Activated CD4-positive, alpha-beta T cell treated with anti-CD3 and anti-CD28 coated beads, Interleukin-2, amount 10 ng/mL, durations not matched to agents 24 days and 14 days (primary cell): Measurements from ENCODE around the gene TUNAR. TPM values are rescaled to one million over a fixed set of nuclear protein-coding genes. Genes with fewer than 3 reads are reported as not detected.

ENCODE experiments used
- DNase-seq: peaks from one replicate; pipeline ENCODE4 v3.0.0; 2022
- H3K27ac Mint-ChIP-seq: one replicate; pipeline ENCODE4 v1.8.0; 2022; ENCODE audit warnings: mild to moderate bottlenecking, mixed read lengths
- H3K27me3 Mint-ChIP-seq: one replicate; pipeline ENCODE4 v1.8.0; 2022; ENCODE audit warnings: mixed read lengths
- H3K36me3 Mint-ChIP-seq: one replicate; pipeline ENCODE4 v1.8.0; 2022; ENCODE audit warnings: low read depth, mild to moderate bottlenecking, mixed read lengths
- H3K4me1 Mint-ChIP-seq: one replicate; pipeline ENCODE4 v1.8.0; 2021; ENCODE audit warnings: mixed read lengths
- H3K4me3 Mint-ChIP-seq: one replicate; pipeline ENCODE4 v1.8.0; 2022; ENCODE audit warnings: mild to moderate bottlenecking, moderate library complexity, mixed read lengths
- H3K9me3 Mint-ChIP-seq: one replicate; pipeline ENCODE4 v1.8.0; 2021; ENCODE audit warnings: mixed read lengths
- intact Hi-C: fragments of 100-400 bp; cut with micrococcal nuclease; formaldehyde crosslinking; loops from one replicate; pipeline ENCODE4 v1.15.1; 2023
- total RNA-seq: library from RNA; stranded (reverse); gene quantifications from 2 replicates; pipeline ENCODE4 v1.2.3, GENCODE V29; 2022

The TUNAR gene
- total RNA-seq, 1 donor from 2014 or later = not detected

DNA sequence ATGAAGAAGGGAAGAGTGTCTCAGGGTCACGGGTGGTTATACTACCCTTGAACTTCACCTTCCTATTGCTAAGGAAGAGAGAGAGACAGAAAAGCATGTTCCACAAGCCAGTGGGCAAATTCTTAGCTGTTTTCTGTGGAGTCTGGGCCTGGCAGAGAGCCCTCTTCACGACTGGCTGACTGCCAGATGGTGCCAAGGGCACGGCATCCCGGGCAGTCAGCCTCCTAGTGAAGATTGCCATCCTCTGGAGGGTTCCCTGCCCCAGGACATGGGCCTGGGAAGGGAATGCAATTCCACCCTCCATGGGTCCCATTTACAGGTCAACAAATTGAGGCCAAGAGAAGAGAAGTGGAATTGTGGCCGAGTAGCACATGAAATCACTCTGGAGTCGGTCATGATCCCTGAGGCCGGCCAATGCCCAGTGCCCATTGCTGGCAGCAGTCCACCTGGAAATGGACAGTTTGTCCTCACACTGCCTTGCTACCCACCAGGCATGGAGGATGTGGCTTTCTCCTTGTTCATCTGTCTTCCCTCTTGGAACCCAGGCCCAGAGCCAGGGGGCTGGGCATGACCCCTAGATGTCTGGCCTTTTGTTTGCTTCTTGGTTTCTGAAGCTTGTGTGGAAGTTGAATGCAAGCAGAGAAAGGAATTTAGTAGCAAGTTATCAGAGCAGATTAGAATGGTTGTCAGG, 9.9 kb downstream of the TUNAR start:
- no peak overlapping the region for H3K4me3 Mint-ChIP-seq
- no peak for DNase-seq
- peaks cover 3% of the 10 kb centered on the region for H3K4me1 Mint-ChIP-seq
- H3K27me3 Mint-ChIP-seq = peaks cover 4% of the 10 kb centered on the region
- intact Hi-C loops = no loop called here
- H3K36me3 Mint-ChIP-seq = no peaks in the 10 kb centered on the region
- H3K27ac Mint-ChIP-seq = no peak overlapping the region
- no peaks in the 10 kb centered on the region for H3K9me3 Mint-ChIP-seq

DNA sequence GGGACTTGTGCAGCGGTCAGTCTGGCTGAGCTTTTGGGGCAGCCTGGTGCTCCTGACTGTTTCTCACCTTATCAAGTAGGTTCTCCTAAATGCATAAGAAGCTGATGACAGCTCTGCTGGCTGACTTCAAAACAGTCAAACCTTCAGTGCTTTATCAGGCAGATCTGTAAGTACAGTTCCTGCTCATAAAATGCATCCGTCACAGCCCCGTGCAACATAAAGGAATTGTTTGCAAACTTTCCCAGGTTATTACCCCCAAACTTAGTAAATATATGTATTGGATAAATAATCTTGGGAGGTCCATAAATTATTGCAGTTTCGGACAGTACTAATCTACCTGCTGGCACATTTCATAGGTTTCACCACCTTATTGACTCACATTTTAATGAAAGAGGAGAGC, 10.7 kb downstream of the TUNAR start:
- Mint-ChIP-seq H3K36me3 (no peaks in the 10 kb centered on the region), H3K4me3 (no peak overlapping the region), H3K9me3 (no peaks in the 10 kb centered on the region), H3K27me3 (no peaks in the 10 kb centered on the region), H3K4me1 (peaks cover 3% of the 10 kb centered on the region), H3K27ac (no peak overlapping the region)
- DNase-seq = no peak
- intact Hi-C loops = no loop called here

DNA sequence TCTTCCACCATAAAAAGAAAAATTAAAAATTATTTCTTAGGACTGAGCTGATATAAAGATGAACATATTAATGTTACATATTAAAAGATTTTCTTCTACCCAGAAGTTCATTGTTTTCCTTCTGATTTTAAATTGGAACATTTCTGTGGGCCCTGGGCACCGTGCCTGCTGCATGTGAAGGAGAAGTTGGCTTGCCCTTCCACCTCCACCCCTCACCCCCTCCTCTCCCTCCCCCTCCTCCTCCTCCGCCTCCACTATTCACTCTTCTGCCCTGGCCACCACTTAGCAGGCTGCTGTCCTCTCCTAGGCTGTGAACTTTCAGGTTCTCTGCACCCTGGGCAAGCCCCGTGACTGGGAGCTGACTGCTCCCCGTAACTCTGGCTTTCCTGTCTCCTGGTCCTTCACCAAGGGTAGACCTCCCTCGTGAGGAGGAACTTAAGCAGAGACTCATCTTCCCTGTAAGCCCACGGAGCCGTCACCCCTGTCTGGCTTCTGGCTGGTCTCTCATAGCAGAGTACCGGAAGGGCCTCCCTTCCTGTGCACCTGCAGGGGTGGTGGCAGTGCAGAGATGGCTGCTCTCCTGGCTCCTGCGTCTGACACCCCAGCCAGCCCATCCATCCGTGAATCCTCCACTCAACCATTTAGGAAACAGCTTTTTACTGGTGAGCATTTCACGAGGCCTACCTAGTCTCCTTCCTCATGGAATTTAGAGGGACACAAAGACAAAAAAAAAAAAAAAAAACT, 12.8 kb downstream of the TUNAR start:
- H3K27ac Mint-ChIP-seq = no peak overlapping the region
- no peak overlapping the region for H3K4me3 Mint-ChIP-seq
- intact Hi-C loops = no loop called here
- H3K36me3 Mint-ChIP-seq = no peaks in the 10 kb centered on the region
- no peaks in the 10 kb centered on the region for H3K27me3 Mint-ChIP-seq
- DNase-seq = no peak
- H3K4me1 Mint-ChIP-seq = no peaks in the 10 kb centered on the region
- no peaks in the 10 kb centered on the region for H3K9me3 Mint-ChIP-seq

DNA sequence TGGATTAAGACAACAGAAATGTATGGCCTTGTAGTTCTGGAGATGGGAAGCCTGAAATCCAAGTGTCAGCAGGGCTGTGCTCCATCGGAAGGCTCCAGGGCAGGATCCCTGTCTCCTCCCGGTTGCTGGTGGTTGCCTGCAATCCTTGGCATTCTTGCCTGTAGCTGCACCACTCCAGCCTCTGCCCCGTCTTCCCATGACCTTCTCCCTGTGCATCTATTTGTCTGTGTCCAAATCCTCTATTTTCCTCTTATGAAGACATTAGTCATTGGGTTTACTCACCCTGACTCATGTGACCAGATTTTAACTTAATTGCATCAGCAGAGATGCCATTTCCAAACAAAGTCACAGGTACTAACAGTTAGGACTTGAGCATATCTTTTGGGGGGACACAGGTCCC, 15.1 kb downstream of the TUNAR start:
- Mint-ChIP-seq H3K27me3 (no peaks in the 10 kb centered on the region), H3K36me3 (no peaks in the 10 kb centered on the region), H3K4me1 (no peaks in the 10 kb centered on the region), H3K9me3 (no peaks in the 10 kb centered on the region), H3K4me3 (no peak overlapping the region), H3K27ac (no peak overlapping the region)
- DNase-seq = no peak
- intact Hi-C loops = no loop called here

DNA sequence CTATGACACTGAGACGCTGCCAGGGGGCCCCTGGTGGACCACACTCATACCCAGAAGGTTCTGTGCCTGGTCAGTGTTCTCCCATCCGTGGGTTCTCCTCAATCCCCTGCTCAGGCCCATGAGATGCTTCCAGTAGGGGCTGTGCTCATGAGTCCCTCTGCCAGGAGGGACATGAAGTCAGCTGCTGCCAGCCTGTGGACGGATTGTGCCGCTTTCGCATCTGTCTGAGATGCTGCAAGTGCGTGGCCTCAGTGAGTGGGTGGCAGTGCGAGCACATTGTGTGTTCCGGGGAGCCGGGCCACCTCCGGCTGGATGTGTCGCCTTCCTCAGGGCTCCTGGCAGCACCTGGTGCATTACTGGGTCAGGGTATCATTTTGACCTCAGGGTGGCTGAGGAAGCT, 15.5 kb downstream of the TUNAR start:
- no peak overlapping the region for H3K27ac Mint-ChIP-seq
- intact Hi-C loops = no loop called here
- no peak for DNase-seq
- H3K27me3 Mint-ChIP-seq = no peaks in the 10 kb centered on the region
- H3K36me3 Mint-ChIP-seq = no peaks in the 10 kb centered on the region
- H3K4me3 Mint-ChIP-seq = no peak overlapping the region
- no peaks in the 10 kb centered on the region for H3K4me1 Mint-ChIP-seq
- H3K9me3 Mint-ChIP-seq = no peaks in the 10 kb centered on the region

DNA sequence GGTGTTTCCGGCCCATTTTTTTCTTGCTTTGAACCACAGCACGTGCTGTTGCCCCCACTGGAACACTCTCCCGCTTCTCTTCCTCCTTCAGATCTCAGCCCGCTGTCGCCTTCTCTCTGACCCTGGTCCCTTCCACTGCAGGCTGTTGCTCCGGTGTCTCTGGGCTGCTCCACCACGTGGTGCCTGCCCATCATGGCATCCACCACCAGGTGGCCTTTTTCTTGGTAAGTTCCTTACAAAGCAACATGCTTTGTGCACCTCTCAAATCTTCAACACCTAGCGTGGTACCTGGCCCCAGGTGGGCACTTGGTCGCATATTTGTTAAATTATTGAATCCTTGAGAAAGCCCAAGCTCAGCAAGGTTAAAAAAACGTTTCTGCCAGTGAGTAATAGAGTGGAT, 19.1 kb downstream of the TUNAR start:
- Mint-ChIP-seq H3K36me3 (no peaks in the 10 kb centered on the region), H3K27me3 (peaks cover 9% of the 10 kb centered on the region), H3K9me3 (no peaks in the 10 kb centered on the region), H3K4me1 (no peaks in the 10 kb centered on the region), H3K27ac (no peak overlapping the region), H3K4me3 (no peak overlapping the region)
- DNase-seq = peak; percentile 61
- intact Hi-C loops = no loop called here

DNA sequence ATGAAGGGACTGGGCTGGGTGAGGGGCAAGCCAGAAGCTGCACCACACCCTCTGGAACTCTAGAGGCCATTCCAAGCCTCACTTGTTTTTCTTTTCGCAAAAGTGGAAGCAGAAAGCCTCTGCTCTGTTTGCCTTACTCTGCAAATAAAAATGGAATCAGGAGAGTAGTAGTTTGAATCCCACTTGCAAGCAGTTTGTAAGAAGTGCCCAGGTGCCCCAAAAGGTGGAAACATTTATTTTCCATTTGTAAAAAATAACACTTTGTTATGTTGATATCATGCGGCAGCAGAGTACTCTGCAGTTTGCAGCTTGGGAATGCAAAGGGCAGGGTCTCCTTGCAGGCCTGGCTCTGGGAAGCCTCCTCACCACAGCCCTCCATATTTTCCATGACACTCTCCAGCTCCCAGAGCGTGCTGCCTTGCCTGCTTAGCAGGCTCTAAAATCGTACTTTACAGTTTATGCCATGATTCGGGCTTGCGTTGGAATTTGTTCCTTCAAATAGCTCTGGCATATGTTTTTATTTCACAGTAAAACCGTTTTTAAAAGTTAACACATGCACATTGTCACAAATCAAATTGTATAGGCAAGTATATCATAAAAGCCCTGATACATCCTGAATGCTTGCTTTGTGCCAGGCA, 20.0 kb downstream of the TUNAR start:
- no peaks in the 10 kb centered on the region for H3K4me1 Mint-ChIP-seq
- DNase-seq = no peak
- no peak overlapping the region for H3K27ac Mint-ChIP-seq
- intact Hi-C loops = no loop called here
- H3K27me3 Mint-ChIP-seq = peaks cover 9% of the 10 kb centered on the region
- H3K4me3 Mint-ChIP-seq = no peak overlapping the region
- no peaks in the 10 kb centered on the region for H3K36me3 Mint-ChIP-seq
- H3K9me3 Mint-ChIP-seq = no peaks in the 10 kb centered on the region

DNA sequence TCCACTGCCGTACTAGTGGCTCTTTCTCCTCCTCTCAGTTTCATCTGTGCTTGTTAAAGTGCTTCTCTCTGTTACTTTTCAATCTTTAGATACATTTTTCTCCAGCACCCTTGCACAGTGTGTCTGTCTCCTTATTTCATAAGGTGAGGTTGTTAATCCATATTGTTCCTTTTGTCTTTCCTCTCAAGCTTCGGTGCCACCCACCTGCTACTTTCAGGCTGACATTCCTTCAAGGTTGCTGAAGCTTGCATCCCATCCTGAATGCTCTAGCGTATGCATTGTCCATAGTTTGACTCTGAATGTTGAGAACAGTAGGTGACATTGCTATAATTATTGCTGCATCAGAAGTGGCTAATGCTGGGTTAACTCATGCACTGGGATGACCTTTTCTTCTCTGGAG, 20.6 kb downstream of the TUNAR start:
- Mint-ChIP-seq H3K4me3 (no peak overlapping the region), H3K27me3 (peaks cover 9% of the 10 kb centered on the region), H3K4me1 (no peaks in the 10 kb centered on the region), H3K27ac (no peak overlapping the region), H3K36me3 (no peaks in the 10 kb centered on the region), H3K9me3 (no peaks in the 10 kb centered on the region)
- intact Hi-C loops = no loop called here
- DNase-seq = no peak

DNA sequence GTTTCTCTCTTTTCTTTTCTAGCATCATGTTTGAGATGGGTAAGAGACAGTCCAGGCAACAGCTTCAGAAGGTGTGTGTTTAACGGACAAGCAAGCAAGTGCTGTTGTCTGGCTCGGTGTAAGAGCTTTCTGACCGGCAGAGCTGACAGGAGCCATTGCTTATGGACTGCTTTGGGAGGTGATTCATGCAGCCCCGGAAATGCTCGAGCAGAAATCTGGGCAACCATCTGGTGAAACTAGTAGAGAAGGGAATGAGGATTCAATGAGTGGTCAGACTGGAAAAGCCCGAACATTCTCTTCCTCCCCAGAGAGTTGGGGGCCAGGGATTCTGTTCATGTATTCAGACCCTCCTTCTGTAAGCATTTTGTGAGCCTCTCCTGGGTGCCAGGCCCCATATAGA, 24.4 kb downstream of the TUNAR start:
- no peaks in the 10 kb centered on the region for H3K4me1 Mint-ChIP-seq
- H3K27ac Mint-ChIP-seq = no peak overlapping the region
- H3K36me3 Mint-ChIP-seq = no peaks in the 10 kb centered on the region
- DNase-seq = no peak
- intact Hi-C loops = no loop called here
- peaks cover 9% of the 10 kb centered on the region for H3K27me3 Mint-ChIP-seq
- no peaks in the 10 kb centered on the region for H3K9me3 Mint-ChIP-seq
- H3K4me3 Mint-ChIP-seq = no peak overlapping the region

DNA sequence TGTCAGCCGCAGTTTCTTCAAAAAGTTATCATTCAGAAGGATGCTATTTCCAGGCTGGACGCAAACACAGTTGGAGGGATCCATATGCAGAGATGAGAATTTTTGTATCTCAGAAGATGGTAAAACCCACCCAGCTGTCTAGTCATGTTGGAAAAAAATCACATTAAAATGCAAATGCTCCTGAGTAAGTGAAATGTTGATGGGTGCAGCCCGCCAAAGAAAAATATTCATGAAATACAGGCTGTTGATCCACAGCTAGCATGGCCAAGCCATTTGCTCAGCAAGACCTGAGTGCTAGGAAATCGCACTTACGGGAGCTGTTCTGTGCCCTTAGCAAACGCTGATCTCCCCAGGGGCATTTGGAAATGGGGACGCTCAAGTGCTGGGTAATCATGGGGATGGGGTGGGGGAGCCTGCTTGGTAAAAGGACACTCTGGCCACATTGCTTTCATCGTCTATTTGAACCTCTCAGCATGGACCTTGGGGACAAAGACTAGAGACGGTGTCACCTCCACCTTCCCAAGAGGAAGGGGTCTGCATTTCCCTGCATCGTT, 25.7 kb downstream of the TUNAR start:
- H3K4me1 Mint-ChIP-seq = no peaks in the 10 kb centered on the region
- H3K4me3 Mint-ChIP-seq = no peak overlapping the region
- intact Hi-C loops = no loop called here
- no peaks in the 10 kb centered on the region for H3K36me3 Mint-ChIP-seq
- no peak for DNase-seq
- H3K27ac Mint-ChIP-seq = no peak overlapping the region
- peaks cover 9% of the 10 kb centered on the region for H3K27me3 Mint-ChIP-seq
- no peaks in the 10 kb centered on the region for H3K9me3 Mint-ChIP-seq

DNA sequence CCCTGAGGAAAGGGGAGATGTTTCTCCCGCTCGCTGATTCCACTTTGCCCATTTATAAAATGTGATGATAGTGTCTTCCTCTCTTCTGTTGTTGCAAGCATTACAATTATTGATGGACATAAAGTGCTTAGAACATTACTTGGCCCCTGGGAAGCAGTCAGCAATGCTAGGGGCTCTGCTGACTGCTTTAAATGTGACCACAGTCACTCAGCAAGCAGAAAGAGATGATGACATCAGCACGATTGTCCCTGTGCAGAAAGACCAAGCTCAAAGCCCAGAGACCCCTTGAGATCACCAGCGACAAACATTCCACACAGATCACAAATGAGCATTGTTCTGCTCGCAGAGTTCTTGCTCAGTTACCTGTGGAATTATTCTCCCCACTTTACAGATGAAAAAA, 26.5 kb downstream of the TUNAR start:
- H3K27ac Mint-ChIP-seq = no peak overlapping the region
- no peak overlapping the region for H3K4me3 Mint-ChIP-seq
- H3K9me3 Mint-ChIP-seq = no peaks in the 10 kb centered on the region
- no peaks in the 10 kb centered on the region for H3K4me1 Mint-ChIP-seq
- intact Hi-C loops = no loop called here
- DNase-seq = no peak
- H3K36me3 Mint-ChIP-seq = no peaks in the 10 kb centered on the region
- H3K27me3 Mint-ChIP-seq = peaks cover 5% of the 10 kb centered on the region

DNA sequence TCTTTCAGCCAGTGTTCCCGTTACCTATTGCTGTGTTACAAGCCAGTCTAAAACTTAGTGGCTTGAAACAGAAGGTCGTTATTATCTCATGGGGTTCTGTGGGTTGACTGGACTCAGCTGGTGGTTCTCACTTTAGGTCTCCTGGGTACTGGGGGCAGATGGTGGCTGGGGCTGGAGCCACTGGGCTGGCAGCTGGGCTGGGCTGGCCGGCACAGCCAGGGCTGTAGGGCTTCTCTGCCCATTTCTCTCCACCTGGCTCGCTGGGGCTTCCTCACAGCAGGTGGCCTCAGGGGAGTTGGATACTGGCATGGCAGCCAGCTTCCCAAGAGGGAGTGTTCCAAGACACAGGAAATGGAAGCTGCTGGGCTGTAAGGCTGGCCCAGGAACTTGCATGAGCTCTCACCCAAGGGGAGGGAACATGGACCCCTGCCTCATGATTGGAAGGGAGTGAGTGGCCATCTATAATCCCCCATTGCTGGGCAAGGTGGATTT, 27.0 kb downstream of the TUNAR start:
- intact Hi-C loops = no loop called here
- Mint-ChIP-seq H3K27ac (no peak overlapping the region), H3K27me3 (peaks cover 3% of the 10 kb centered on the region), H3K4me1 (no peaks in the 10 kb centered on the region), H3K4me3 (no peak overlapping the region), H3K9me3 (no peaks in the 10 kb centered on the region), H3K36me3 (no peaks in the 10 kb centered on the region)
- no peak for DNase-seq

DNA sequence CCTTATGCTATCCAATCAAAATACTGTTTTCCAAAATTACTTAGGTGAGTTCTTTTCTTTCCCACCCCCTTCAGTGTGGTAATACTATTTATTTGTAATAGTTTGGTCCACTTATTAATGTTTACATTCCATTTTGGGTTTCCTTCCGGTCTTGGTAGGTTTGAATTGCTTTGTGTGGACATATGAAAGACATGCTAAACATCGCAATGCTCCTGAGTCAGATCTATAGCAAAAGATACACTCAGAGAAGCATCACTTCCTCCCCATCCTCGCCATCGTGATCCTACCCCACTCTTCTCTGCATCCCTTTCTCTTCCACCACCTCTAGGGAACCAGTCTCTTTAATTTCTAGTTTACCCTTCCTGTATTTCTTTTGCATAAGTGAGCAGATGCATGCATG, 30.0 kb downstream of the TUNAR start:
- Mint-ChIP-seq H3K27me3 (no peaks in the 10 kb centered on the region), H3K4me3 (no peak overlapping the region), H3K27ac (no peak overlapping the region), H3K36me3 (no peaks in the 10 kb centered on the region), H3K9me3 (no peaks in the 10 kb centered on the region), H3K4me1 (no peaks in the 10 kb centered on the region)
- no peak for DNase-seq
- intact Hi-C loops = no loop called here

DNA sequence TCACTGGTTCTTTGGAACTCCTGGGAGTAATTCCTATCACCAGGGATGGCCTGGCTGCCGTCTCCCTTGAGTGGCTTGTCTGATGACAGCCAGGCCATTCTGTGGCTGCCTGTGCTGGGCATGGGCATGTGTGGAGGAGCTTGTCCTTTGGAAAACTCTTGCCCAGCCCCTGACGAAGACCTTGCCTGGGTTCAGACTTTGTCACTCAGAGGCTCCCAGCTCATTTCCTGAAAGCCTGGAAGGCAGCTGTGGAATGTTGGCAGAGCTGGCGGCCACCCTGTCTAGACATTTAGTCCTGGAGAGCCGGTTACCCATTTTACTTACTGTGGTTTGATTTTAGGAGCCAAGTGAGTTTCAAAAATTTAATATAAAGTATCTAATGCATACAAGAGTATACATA, 34.0 kb downstream of the TUNAR start:
- intact Hi-C loops = no loop called here
- no peak for DNase-seq
- H3K27ac Mint-ChIP-seq = no peak overlapping the region
- H3K4me3 Mint-ChIP-seq = no peak overlapping the region
- H3K36me3 Mint-ChIP-seq = no peaks in the 10 kb centered on the region
- H3K4me1 Mint-ChIP-seq = no peaks in the 10 kb centered on the region
- H3K27me3 Mint-ChIP-seq = no peaks in the 10 kb centered on the region
- H3K9me3 Mint-ChIP-seq = no peaks in the 10 kb centered on the region
